ENCODE results near the gene USP40.

DNA sequence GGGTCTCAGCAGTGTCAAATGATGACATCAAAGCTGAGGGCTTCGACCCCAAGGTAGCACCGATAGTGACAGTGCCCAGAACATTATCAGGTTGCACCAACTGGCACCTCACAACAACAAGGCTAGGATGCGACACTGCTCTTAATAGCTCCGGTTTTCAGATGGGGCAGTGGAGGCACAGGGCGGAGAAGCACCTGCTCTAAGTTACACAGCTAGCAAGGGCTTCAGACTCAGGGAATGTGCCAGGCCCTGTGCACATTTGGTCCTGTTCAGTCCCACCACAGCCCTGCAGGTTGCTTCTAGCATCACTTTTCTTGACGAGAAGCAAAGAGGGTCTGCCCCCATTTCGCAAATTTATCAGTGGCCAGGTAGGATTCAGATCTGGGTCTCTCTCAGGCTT lies 138.1 kb downstream of the USP40 start:
- TF ChIP-seq, protein P1, sequence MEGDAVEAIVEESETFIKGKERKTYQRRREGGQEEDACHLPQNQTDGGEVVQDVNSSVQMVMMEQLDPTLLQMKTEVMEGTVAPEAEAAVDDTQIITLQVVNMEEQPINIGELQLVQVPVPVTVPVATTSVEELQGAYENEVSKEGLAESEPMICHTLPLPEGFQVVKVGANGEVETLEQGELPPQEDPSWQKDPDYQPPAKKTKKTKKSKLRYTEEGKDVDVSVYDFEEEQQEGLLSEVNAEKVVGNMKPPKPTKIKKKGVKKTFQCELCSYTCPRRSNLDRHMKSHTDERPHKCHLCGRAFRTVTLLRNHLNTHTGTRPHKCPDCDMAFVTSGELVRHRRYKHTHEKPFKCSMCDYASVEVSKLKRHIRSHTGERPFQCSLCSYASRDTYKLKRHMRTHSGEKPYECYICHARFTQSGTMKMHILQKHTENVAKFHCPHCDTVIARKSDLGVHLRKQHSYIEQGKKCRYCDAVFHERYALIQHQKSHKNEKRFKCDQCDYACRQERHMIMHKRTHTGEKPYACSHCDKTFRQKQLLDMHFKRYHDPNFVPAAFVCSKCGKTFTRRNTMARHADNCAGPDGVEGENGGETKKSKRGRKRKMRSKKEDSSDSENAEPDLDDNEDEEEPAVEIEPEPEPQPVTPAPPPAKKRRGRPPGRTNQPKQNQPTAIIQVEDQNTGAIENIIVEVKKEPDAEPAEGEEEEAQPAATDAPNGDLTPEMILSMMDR (IDR thresholded peaks at IDR 0.05), result no peak
- no peak for TF ChIP-seq POLR2A (IDR thresholded peaks at IDR 0.05)

All from ovary (tissue), 3 donors.